Subcutaneous abdominal adipose tissue (tissue), 5 donors: Measurements from ENCODE around the gene CIAO3.

Source experiments
- H3K27ac ChIP-seq: one replicate; pipeline ENCODE4 v1.7.0; 2013; ENCODE audit warnings: low read depth, mild to moderate bottlenecking, inconsistent platforms, low read length, moderate library complexity
- H3K27me3 ChIP-seq, 5 donors: one replicate each; pipeline ENCODE4 v1.7.0; 2013; ENCODE audit warnings: low read length in 5 of 5, inconsistent platforms in 1 of 5; ENCODE audit not compliant: control insufficient read depth in 5 of 5, insufficient read depth in 4 of 5
- H3K36me3 ChIP-seq, 5 donors: one replicate each; pipeline ENCODE4 v1.7.0; 2013; ENCODE audit warnings: low read length in 5 of 5; ENCODE audit not compliant: control insufficient read depth in 5 of 5, insufficient read depth in 5 of 5
- H3K4me1 ChIP-seq, 5 donors: one replicate each; pipeline ENCODE4 v1.7.0; 2013; ENCODE audit warnings: low read length in 5 of 5, mild to moderate bottlenecking in 3 of 5, moderate library complexity in 1 of 5; ENCODE audit not compliant: control insufficient read depth in 5 of 5, insufficient read depth in 5 of 5
- H3K4me3 ChIP-seq, 5 donors: one replicate each; pipeline ENCODE4 v1.7.0; 2013; ENCODE audit warnings: low read length in 5 of 5, low read depth in 1 of 5
- H3K9ac ChIP-seq, 5 donors: one replicate each; pipeline ENCODE4 v1.7.0; 2013; ENCODE audit warnings: low read length in 5 of 5, mild to moderate bottlenecking in 4 of 5, moderate library complexity in 3 of 5
- H3K9me3 ChIP-seq, 5 donors: one replicate each; pipeline ENCODE4 v1.7.0; 2013; ENCODE audit warnings: low read length in 5 of 5; ENCODE audit not compliant: control insufficient read depth in 5 of 5
- donor health status: healthy.
- donor health status: healthy.
- donor health status: healthy.
- donor health status: healthy.
- donor health status: healthy.

CIAO3 gene

GRCh38 chr16:724188-725040, 16.4 kb downstream of the CIAO3 start:
- Histone ChIP-seq H3K36me3 (no peaks in the 10 kb centered on the region), H3K27ac (no peak overlapping the region), H3K27me3 (peaks cover 20 to 31% (median 27%) of the 10 kb centered on the region in 5 donors), H3K9me3 (no peaks in the 10 kb centered on the region), H3K9ac (no peak overlapping the region), H3K4me1 (peaks cover 0 to 49% (median 39%) of the 10 kb centered on the region in 5 donors), H3K4me3 (no peak overlapping the region)

GRCh38 chr16:723695-724094, 17.1 kb downstream of the CIAO3 start:
- H3K27me3 ChIP-seq: peaks cover 18 to 30% (median 25%) of the 10 kb centered on the region in 5 donors
- H3K27ac ChIP-seq: no peak overlapping the region
- H3K9ac ChIP-seq: no peak overlapping the region
- H3K4me1 ChIP-seq: peaks cover 0 to 48% (median 39%) of the 10 kb centered on the region in 5 donors
- H3K9me3 ChIP-seq: no peaks in the 10 kb centered on the region
- no peak overlapping the region for H3K4me3 ChIP-seq
- H3K36me3 ChIP-seq: no peaks in the 10 kb centered on the region

GRCh38 chr16:722835-723633, 17.8 kb downstream of the CIAO3 start:
- Histone ChIP-seq H3K9me3 (no peaks in the 10 kb centered on the region), H3K27ac (no peak overlapping the region), H3K9ac (no peak overlapping the region), H3K4me3 (no peak overlapping the region), H3K27me3 (peaks cover 15 to 27% (median 24%) of the 10 kb centered on the region in 5 donors), H3K36me3 (no peaks in the 10 kb centered on the region), H3K4me1 (peaks cover 0 to 43% (median 35%) of the 10 kb centered on the region in 5 donors)

GRCh38 chr16:721765-722540, 18.8 kb downstream of the CIAO3 start:
- H3K4me3 ChIP-seq: peak overlapping the region in 4 of 5 donors; percentile 71 to 85 (median 78)
- H3K27ac ChIP-seq: no peak overlapping the region
- peak overlapping the region in 4 of 5 donors; percentile 30 to 66 (median 56) for H3K9ac ChIP-seq

GRCh38 chr16:720990-721764, 19.6 kb downstream of the CIAO3 start, which contains the start of gene ANTKMT:
ANTKMT (plus strand) TSS chr16:721146; CDS start chr16:721275, 129 bp downstream.
- peaks cover 0 to 33% (median 26%) of the 10 kb centered on the region in 5 donors for H3K4me1 ChIP-seq
- H3K9ac ChIP-seq: peak within 1 kb of the TSS in 4 of 5 donors; percentile 54 to 87 (median 68)
- H3K36me3 ChIP-seq: no peaks in the 10 kb centered on the region
- H3K9me3 ChIP-seq: no peaks in the 10 kb centered on the region
- peak within 1 kb of the TSS; percentile 50 to 85 (median 72) for H3K4me3 ChIP-seq
- peaks cover 13 to 24% (median 19%) of the 10 kb centered on the region in 5 donors for H3K27me3 ChIP-seq
- no peak within 1 kb of the TSS for H3K27ac ChIP-seq

More at GRCh38 chr16:721765-722540, 18.8 kb downstream of the CIAO3 start:
- H3K9me3 ChIP-seq: no peaks in the 10 kb centered on the region
- peaks cover 0 to 34% (median 27%) of the 10 kb centered on the region in 5 donors for H3K4me1 ChIP-seq
- H3K36me3 ChIP-seq: no peaks in the 10 kb centered on the region
- peaks cover 12 to 23% (median 20%) of the 10 kb centered on the region in 5 donors for H3K27me3 ChIP-seq

- Histone ChIP-seq H3K9ac (peak overlapping the region in 4 of 5 donors; percentile 54 to 87 (median 68)), H3K36me3 (no peaks in the 10 kb centered on the region), H3K27ac (no peak overlapping the region), H3K27me3 (peaks cover 7 to 17% (median 13%) of the 10 kb centered on the region in 5 donors), H3K9me3 (no peaks in the 10 kb centered on the region), H3K4me3 (peak overlapping the region; percentile 50 to 85 (median 72)), H3K4me1 (peaks cover 0 to 39% (median 30%) of the 10 kb centered on the region in 5 donors)
Measured at GRCh38 chr16:720447-720989, 20.3 kb downstream of the CIAO3 start.

- no peaks in the 10 kb centered on the region for H3K36me3 ChIP-seq
- H3K4me1 ChIP-seq: peaks cover 0 to 43% (median 33%) of the 10 kb centered on the region in 5 donors
- H3K27me3 ChIP-seq: peaks cover 4 to 12% (median 8%) of the 10 kb centered on the region in 5 donors
- peak overlapping the region in 3 of 5 donors; percentile 68 to 87 (median 68) for H3K9ac ChIP-seq
- no peaks in the 10 kb centered on the region for H3K9me3 ChIP-seq
- peak overlapping the region; percentile 50 to 85 (median 72) for H3K4me3 ChIP-seq
- H3K27ac ChIP-seq: no peak overlapping the region
Measured at GRCh38 chr16:719815-720446, 20.9 kb downstream of the CIAO3 start.

- H3K9ac ChIP-seq: no peak overlapping the region
- peaks cover 0 to 52% (median 37%) of the 10 kb centered on the region in 5 donors for H3K4me1 ChIP-seq
Measured at GRCh38 chr16:718922-719321, 21.9 kb downstream of the CIAO3 start.

More at GRCh38 chr16:718922-719321, 21.9 kb downstream of the CIAO3 start:
- no peak overlapping the region for H3K4me3 ChIP-seq
- no peak overlapping the region for H3K27ac ChIP-seq
- H3K27me3 ChIP-seq: peaks cover 4 to 12% (median 5%) of the 10 kb centered on the region in 5 donors
- no peaks in the 10 kb centered on the region for H3K9me3 ChIP-seq
- no peaks in the 10 kb centered on the region for H3K36me3 ChIP-seq
